GM21390 (cell line): ENCODE measurements around the gene AHDC1.
A peak's percentile ranks its signal among the peaks of the same experiment; 100 is the strongest.

ENCODE experiments used
- ATAC-seq: cut with Tn5 transposase; IDR thresholded peaks from one replicate; pipeline ENCODE4 v1.9.1; 2021; ENCODE audit not compliant: unreplicated experiment

Gene AHDC1

DNA sequence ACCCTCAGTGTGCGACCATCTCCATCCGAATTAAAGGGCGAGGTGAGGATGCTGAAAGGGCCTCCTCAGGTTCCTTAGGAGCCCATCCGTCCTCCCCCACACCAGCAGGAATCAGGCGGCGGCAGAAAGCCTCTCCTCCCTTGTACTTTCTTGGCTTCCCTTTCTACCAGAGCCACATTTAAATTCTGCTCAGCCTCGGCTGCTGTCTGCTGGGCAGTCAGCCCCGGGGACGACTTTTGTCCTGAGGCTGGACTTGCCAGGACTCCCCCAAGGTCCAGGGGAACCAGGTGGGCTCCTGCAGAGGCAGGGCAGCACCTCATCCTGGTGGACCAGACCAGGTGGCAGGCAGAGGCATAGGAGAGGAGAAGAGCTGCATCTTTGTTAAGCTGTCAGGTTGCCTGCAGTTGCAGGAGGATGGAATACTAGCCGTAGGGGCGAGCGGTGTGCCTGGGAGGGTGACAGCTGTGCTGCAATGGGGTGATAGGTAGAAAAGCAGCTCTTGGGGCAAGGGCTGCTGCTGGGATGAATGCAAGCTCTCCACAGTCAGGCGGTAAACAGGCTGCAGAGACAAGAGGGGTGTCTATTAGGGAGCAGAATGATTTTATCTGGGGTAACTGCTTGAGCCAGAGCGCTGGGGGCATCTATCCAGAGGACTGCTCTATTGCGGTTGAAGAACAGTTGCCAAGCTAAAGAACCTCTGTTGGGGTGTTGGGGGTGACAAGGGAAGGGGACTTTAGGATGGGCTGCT, 67.8 kb downstream of the AHDC1 start:
- ATAC-seq: no peak

GRCh38 chr1:27535386-27535785, 68.6 kb downstream of the AHDC1 start:
- ATAC-seq: no peak

DNA sequence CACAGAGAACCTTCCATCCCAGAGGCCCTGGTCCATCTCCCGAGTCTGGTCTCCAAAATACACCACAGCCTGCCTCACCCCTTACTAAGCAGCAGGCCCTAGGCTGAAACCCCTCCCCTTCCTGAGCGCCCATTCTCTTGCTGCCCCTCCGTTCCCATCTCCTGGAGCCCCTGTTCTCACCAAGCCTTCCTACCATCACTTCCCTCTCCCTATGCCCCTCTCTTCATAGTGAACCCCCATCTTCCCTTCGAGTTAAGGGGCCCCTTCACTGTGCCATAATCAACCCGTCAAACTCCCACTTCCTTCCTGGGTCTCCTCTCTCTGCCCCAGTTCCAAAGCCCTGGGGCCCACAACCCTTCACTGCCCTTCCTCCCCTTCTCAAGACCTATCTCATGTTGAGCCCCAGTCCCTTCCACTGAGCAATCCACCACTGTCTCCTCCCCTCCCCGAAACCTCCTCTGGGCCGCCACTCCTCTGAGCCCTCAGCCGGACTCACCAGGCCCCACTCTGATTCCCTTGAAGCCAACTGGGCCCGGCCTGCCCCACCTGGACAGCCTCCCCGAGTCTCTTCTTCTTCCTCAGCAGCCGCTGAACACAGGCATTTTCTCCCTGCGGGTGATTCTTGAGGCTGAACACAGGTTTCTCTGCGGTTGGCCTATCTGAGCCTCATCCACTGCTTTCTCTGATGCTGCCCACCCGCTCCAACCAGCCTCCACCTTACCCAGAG, 71.8 kb downstream of the AHDC1 start:
- no peak for ATAC-seq

GRCh38 chr1:27530192-27530591, 73.8 kb downstream of the AHDC1 start:
- ATAC-seq: no peak

- ATAC-seq: no peak
Measured at GRCh38 chr1:27529704-27530018, 74.3 kb downstream of the AHDC1 start.

DNA sequence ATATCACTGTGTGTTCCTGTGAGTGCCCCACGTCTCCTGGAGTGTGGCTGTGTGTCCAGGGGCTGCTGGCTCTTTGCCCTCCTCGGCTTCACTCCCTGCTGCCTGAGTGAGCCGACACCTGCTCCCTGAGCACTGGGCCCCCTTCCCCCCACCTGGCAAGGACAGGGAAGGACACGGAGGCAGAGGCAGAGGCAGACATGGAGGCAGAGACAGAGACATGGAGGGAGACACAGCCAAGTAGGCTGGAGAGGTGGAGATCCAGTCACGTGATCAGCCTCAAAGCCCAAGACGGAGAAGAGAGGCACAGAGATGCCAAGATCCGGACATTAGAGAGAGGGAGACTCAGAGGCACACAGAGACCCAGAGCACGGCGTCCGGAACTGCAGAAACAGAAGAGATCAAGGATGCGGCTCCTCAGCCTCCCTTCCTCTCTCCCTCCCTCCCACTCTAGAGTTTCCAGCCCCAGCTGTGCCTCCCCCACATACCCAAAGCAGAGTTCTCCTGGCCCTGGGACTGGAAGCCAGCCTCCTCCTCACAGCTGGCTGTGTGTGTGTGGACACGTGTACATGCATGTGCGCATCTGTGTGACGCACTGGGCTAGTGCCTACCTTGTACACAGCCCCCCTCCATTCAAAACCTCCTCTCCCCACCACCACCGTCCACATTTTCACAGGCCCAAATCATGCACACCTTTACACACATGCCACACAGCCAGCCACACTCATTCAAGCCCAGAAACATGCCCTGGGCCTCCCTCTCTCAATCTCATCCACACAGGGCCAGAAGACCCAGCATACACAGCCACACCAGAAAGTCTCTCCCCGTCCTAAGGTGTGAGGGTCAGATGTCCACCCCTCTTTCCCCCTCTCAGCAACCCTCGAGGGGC, 74.9 kb downstream of the AHDC1 start:
- ATAC-seq: no peak

- no peak for ATAC-seq
Measured at GRCh38 chr1:27527890-27528817, 75.8 kb downstream of the AHDC1 start.

GRCh38 chr1:27527223-27527889, 76.6 kb downstream of the AHDC1 start:
- no peak for ATAC-seq

DNA sequence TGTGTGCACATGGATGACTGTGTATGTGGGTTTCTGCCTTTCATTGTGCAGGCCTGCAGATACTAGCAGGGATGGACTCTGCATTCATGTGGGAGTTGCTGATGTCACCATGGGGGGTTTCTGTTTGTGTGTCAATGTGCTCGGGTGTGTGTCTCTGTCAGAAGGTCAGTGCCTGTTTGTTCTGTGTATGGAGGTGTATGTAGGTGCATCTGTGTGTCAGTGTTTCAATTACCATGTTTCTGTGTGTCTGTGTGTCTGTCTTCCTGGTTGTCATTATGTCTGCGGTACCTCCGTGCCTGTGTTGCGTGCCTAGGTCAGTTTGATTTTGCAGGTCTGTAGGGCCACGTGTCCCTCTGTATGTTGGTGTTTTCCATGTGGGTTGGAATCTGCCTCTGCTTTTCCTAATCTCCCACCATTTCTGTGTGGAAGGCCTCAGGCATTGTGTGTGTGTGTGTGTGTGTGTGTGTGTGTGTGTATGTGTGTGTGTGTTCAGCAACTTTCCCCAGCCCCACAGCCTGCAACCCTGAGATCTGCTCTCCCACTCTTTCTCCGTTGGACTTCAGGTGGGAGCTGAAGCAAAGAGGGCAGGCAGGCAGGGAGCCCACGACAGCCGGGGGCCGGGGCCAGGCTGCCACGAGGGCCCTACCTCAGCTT, 77.2 kb downstream of the AHDC1 start:
- no peak for ATAC-seq

DNA sequence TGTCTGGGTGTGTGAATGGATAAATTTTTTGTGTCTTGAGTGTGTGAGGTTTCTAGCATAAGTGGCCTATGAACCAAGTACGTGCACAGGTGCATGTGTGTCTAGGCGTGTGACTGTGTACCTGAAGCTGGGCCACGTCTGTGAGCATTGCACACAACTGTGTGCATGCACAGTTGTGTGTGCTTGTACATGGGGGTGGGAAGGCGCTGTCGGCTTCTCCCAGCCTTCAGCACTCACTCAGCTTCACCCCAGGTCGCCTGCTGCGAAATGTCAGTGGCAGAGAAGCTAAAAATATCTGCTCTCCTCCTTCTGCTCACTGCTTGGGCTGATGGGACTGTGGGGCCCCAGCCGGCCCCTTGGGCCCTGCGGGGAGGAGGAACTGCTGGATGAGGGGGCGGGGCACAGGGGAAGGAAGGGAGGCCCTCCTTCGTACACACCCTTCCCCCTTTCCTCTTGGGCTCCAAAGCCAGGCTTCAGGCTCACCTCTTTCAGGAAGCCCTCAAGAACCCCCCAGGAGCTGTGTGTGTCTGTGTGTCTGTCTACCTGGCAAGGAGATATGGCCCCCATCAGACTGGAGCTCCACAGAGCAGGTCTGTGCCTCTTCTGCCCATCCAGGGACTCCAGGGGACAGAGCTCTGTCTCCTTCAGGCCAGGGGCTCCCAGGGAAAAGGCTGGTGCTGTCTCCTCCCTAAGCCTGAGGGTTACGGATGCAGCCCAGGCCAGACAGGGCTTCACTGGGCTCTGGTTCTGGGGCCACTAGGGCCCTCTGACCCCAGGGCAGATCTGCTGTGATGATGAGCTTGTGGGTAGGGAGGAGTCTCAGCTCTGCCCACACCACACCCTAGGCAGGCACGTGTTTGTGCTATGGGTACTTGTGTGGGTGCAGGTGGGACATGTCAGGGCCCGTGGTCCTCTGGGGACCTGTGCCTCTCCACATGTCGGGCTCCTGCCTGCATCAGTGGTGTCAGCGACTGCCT, 78.4 kb downstream of the AHDC1 start:
- peak; percentile 56 for ATAC-seq

GRCh38 chr1:27523337-27524020, 80.5 kb downstream of the AHDC1 start:
- no peak for ATAC-seq

- ATAC-seq: no peak
Measured at GRCh38 chr1:27522432-27523336, 81.3 kb downstream of the AHDC1 start.

DNA sequence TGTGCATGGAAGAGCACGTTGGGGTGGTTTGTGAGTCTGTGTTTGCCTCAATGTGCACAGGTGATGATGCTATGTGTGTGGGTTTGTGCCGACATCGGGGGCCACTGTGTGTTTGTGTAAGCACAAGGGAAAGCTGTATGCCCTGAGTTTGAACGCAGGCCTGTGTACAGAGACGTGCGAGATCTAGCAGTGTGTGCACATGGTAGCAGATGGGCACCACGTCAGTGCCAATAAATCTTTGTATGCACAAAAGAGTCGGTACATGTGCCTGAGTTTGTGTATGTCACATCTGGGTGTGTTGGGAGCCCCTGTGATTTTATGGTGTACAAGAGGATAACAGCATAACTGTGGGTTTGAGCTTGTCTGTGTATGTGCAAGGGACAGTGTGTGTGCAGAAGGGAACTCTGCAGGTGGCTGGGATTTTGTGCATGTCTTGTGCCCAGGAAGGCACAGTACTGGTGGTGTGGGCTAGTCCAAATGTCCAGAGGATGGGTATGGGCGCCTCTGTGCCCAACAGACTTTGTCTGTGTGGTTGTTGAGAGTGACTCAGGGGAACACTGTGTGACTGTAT, 82.0 kb downstream of the AHDC1 start:
- ATAC-seq: no peak

DNA sequence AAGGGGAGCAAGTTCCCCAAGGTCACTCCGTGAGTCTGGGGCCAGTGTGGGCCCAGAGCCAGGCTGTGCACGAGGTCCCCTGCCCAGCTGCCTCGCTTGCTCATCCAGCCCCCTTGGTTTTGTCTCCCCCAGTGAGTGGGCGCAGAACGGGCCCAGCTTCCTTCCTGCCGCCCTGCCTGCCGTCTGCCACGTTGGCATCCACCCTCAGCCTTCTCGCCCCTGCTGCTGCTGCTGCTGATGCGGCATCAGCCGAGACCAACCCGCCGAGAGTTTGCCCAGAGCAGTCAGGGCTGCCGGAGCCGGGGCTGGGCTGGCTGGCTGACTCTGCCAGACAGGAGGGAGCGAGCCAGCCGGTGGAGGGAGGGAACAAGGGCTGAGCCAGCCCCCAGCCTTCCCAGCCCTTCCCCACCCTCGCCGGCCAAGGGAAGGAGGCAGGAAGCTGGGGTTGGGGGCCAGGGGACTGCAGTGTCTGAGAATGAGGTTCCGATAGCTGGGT, 82.6 kb downstream of the AHDC1 start:
- no peak for ATAC-seq

GRCh38 chr1:27520651-27521050, 83.3 kb downstream of the AHDC1 start:
- no peak for ATAC-seq
